Measurements from ENCODE around the gene GMPPA. TPM values are rescaled to one million over a fixed set of nuclear protein-coding genes. Genes with fewer than 3 reads are reported as not detected.

GMPPA gene
- total RNA-seq: 29.9 TPM
- long read RNA-seq, transcript GMPPA-204 (13 exons, 1,501 nt): minor isoform, 7 of 39 reads
- long read RNA-seq, transcript GMPPA-201 (13 exons, 1,544 nt): major isoform, 17 of 39 reads
- long read RNA-seq, partial matches to known transcripts: 5 of 39 reads
- long read RNA-seq, other reads (novel, unspliced or antisense): 6 of 39 reads

DNA sequence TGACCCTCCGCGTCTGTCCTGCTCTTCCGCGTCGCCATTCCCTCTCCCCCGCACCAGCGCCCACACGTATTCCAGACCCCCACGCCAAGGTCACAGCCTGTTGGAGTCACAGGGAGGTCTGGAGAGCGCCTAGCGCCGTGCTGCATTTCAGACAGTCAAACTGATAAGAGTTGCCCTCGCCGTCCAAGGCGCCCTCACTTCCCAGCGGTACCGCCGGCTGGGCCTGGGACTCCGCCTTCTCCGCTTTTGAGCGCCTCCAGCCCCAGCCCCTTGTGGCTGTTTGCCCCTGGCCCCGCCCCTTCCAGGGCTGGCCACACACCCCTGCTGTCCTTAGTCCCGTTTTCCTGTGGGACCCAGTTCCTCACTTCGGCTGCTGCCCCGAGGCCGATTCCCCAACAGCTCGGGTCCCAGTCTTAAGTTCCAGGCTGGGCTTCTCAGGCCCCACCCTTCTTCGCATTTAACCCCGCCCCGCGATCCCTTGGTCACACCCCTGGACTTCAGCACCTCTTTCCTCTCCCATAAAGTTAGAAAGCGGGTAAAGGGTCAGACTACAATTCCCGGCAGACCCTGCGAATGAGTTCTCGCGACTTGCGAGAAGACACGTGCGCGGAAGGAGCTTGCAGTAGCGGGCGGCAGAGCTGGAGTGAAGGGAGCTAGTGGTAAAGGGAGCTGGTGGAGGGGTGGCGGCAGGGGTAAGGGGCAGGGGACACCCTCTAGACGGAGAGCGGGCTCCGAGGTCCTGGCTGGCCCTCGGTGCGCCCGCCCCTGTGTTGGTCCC, at the start of gene GMPPA:
Gene GMPPA (plus strand): TSS at position 612 of the 778 bp plus-strand sequence. CDS start 1,085 bp downstream, outside the sequence.
- Histone ChIP-seq H3K27me3 (ENCODE audit: low read depth) (peaks cover 41% of the 10 kb centered on the region), H3K4me1 (peaks cover 29% of the 10 kb centered on the region), H3K9me3 (no peaks in the 10 kb centered on the region), H3K36me3 (peaks cover 16% of the 10 kb centered on the region), H3K27ac (peak within 1 kb of the TSS; percentile 93), H3K4me3 (peak within 1 kb of the TSS; percentile 80)
- TF ChIP-seq, protein P1, sequence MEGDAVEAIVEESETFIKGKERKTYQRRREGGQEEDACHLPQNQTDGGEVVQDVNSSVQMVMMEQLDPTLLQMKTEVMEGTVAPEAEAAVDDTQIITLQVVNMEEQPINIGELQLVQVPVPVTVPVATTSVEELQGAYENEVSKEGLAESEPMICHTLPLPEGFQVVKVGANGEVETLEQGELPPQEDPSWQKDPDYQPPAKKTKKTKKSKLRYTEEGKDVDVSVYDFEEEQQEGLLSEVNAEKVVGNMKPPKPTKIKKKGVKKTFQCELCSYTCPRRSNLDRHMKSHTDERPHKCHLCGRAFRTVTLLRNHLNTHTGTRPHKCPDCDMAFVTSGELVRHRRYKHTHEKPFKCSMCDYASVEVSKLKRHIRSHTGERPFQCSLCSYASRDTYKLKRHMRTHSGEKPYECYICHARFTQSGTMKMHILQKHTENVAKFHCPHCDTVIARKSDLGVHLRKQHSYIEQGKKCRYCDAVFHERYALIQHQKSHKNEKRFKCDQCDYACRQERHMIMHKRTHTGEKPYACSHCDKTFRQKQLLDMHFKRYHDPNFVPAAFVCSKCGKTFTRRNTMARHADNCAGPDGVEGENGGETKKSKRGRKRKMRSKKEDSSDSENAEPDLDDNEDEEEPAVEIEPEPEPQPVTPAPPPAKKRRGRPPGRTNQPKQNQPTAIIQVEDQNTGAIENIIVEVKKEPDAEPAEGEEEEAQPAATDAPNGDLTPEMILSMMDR (IDR thresholded peaks at IDR 0.05): no peak
- intact Hi-C loops (cut with DNase I): no loop called here
- ATAC-seq: peak; percentile 95 to 96
- peak; percentile 96 for DNase-seq

DNA sequence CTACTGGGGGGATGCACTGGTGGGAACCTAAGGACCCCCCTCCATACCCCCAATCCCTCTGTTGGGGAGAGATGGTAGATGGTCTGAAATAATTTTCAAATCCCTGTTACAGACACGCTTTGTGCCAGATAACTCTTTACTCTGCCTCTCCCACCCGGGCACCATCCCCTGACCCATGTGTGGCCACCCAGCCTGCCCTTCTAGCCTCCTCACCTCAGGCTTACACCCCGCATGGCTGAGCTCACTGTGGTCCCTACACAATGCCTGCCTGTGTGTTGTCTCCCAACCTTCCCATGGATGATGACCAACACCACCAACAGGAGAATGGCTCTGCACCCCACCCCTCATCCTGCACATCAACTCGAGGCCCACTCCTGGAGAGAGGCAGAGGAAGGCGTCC, 49.1 kb upstream of the GMPPA start:
- H3K27me3 ChIP-seq (ENCODE audit: low read depth): peaks cover 48% of the 10 kb centered on the region

DNA sequence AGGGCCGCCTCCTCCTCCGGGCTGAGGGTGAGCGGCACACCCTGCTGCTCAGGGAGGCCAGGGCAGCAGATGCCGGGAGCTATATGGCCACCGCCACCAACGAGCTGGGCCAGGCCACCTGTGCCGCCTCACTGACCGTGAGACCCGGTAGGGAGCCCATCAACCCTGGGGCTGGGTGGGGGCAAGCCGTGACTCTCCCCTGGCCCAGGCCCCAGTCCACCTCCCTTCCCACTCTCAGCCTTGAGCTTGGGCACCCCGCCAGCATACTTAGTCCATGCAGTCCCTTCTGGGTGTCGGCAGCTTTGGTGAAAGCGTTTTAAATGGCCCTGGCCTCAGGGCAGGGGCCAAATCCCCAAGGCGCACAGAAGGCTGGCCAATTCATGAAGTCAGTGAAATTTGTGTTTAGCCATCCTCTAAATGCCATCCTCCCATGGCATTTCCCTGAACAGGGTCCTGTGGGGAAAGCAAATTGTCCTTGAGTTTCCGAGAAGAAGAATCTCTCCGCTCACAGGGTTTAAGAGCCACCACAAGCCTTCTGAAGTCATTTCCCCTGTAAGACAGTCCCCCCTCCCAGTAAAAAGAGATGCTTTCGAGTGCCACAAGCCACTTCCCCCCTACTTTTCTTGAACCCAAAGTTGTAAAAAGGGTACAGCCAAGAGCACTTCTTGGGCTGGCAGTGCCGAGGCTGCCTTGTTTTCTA, 46.9 kb upstream of the GMPPA start:
- Histone ChIP-seq H3K36me3 (no peaks in the 10 kb centered on the region), H3K4me1 (no peaks in the 10 kb centered on the region), H3K4me3 (no peak overlapping the region), H3K27me3 (ENCODE audit: low read depth) (peaks cover 48% of the 10 kb centered on the region), H3K9me3 (no peaks in the 10 kb centered on the region), H3K27ac (no peak overlapping the region)
- intact Hi-C loops (cut with DNase I): no loop called here
- TF ChIP-seq, protein P1 (IDR thresholded peaks at IDR 0.05): no peak
- ATAC-seq (no peak), DNase-seq (no peak)

More for the DNA sequence above, 49.1 kb upstream of the GMPPA start:
- ATAC-seq (no peak), DNase-seq (no peak)
- Histone ChIP-seq H3K4me1 (no peaks in the 10 kb centered on the region), H3K27ac (no peak overlapping the region), H3K36me3 (no peaks in the 10 kb centered on the region), H3K4me3 (no peak overlapping the region), H3K9me3 (no peaks in the 10 kb centered on the region)
- TF ChIP-seq, protein P1 (IDR thresholded peaks at IDR 0.05): no peak
- intact Hi-C loops (cut with DNase I): no loop called here

DNA sequence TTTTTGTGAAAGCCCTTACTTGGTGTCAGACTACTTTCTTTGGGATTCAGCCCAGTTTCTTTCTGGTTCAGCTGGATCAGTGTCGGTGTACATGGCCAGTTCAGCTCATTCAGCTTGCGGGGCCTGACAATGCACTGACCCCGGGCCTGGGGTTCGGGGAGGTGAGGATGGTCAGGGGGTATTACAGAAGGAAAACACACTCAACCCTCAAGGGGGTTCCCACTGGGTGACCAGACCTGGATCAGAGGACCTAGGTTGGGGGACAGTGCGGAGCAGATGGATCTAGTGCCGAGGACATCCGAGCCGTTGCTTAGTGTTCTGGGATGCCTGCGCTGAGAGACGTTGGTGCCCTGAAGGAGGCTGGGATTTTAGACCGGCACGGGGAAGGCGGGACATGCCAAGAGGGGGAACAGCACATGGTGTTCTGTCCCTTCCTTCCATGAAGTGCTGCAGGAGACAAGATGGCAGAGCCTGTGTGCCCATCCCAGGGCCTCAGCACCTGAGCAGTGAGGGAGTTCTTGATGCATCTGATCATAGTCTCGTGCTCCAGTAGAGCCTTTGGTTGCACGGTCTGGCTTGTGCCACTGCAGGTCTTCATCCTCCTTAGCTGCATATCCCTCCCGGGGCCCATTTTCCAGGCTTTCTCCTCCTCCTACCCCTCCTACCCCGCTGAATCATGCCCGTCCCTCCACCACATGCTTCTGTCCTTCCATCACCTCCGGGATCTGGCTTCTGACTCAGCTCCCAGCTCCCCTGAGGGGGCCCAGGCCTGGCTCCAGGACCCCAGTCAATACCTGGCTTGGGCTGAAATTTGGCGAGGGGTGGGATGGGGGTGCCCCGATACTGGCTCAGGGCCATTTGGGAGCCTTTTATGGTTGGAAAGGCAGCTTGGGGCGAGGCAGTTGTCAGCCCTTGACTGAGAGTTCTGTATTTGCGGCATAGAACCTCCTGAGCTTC, 46.1 kb upstream of the GMPPA start:
- Histone ChIP-seq H3K27me3 (ENCODE audit: low read depth) (peaks cover 41% of the 10 kb centered on the region), H3K4me3 (no peak overlapping the region), H3K36me3 (no peaks in the 10 kb centered on the region), H3K27ac (peak overlapping the region; percentile 49), H3K9me3 (no peaks in the 10 kb centered on the region), H3K4me1 (no peaks in the 10 kb centered on the region)
- intact Hi-C loops (cut with DNase I): no loop called here
- no peak for DNase-seq
- ATAC-seq: no peak
- TF ChIP-seq, protein P1 (IDR thresholded peaks at IDR 0.05): no peak
